Activated naive CD8-positive, alpha-beta T cell treated with anti-CD3 and anti-CD28 coated beads, Interleukin-2, amount 50 U/mL, for 24 hours (primary cell): Measurements from ENCODE around the gene TMEM52B.
A peak's percentile ranks its signal among the peaks of the same experiment; 100 is the strongest.

Source experiments
- ATAC-seq: fragments of 150-1000 bp; cut with Tn5 transposase; one replicate; pipeline ENCODE4 v1.10.0; 2021
- DNase-seq: peaks from one replicate; pipeline ENCODE4 v3.0.0; 2021
- H3K27ac Mint-ChIP-seq: one replicate; pipeline ENCODE4 v1.8.0; 2021; ENCODE audit warnings: mild to moderate bottlenecking, mixed read lengths
- H3K27me3 Mint-ChIP-seq: one replicate; pipeline ENCODE4 v1.8.0; 2021; ENCODE audit warnings: mixed read lengths
- H3K36me3 Mint-ChIP-seq: one replicate; pipeline ENCODE4 v1.8.0; 2021; ENCODE audit warnings: low read depth, mixed read lengths
- H3K4me1 Mint-ChIP-seq: one replicate; pipeline ENCODE4 v1.8.0; 2021; ENCODE audit warnings: mixed read lengths
- H3K4me3 Mint-ChIP-seq: one replicate; pipeline ENCODE4 v1.8.0; 2021; ENCODE audit warnings: mild to moderate bottlenecking, moderate library complexity, mixed read lengths
- H3K9me3 Mint-ChIP-seq: one replicate; pipeline ENCODE4 v1.8.0; 2021; ENCODE audit warnings: mixed read lengths

TMEM52B gene

GRCh38 chr12:10235761-10236631 is 57.2 kb downstream of the TMEM52B start:
- Mint-ChIP-seq H3K27me3 (no peaks in the 10 kb centered on the region), H3K9me3 (peaks cover 6% of the 10 kb centered on the region), H3K27ac (peak overlapping the region; percentile 46), H3K4me3 (no peak overlapping the region), H3K36me3 (peaks cover 17% of the 10 kb centered on the region), H3K4me1 (peaks cover 17% of the 10 kb centered on the region)
- peak; percentile 68 for ATAC-seq
- peak; percentile 54 for DNase-seq

GRCh38 chr12:10236720-10237119 is 57.9 kb downstream of the TMEM52B start:
- peaks cover 17% of the 10 kb centered on the region for H3K36me3 Mint-ChIP-seq
- peaks cover 20% of the 10 kb centered on the region for H3K4me1 Mint-ChIP-seq
- DNase-seq (no peak), ATAC-seq (no peak)
- peak overlapping the region; percentile 46 for H3K27ac Mint-ChIP-seq
- H3K9me3 Mint-ChIP-seq, result peaks cover 6% of the 10 kb centered on the region
- H3K27me3 Mint-ChIP-seq, result no peaks in the 10 kb centered on the region
- no peak overlapping the region for H3K4me3 Mint-ChIP-seq

- H3K4me1 Mint-ChIP-seq, result peaks cover 35% of the 10 kb centered on the region
- no peak overlapping the region for H3K4me3 Mint-ChIP-seq
- peaks cover 16% of the 10 kb centered on the region for H3K36me3 Mint-ChIP-seq
- no peak overlapping the region for H3K27ac Mint-ChIP-seq
- DNase-seq (no peak), ATAC-seq (no peak)
- peaks cover 6% of the 10 kb centered on the region for H3K9me3 Mint-ChIP-seq
- peaks cover 1% of the 10 kb centered on the region for H3K27me3 Mint-ChIP-seq
Observed at GRCh38 chr12:10238526-10238925, 59.7 kb downstream of the TMEM52B start.

GRCh38 chr12:10241290-10241689 is 62.5 kb downstream of the TMEM52B start:
- DNase-seq (no peak), ATAC-seq (no peak)
- Mint-ChIP-seq H3K36me3 (no peaks in the 10 kb centered on the region), H3K27me3 (peaks cover 1% of the 10 kb centered on the region), H3K9me3 (no peaks in the 10 kb centered on the region), H3K4me1 (peaks cover 38% of the 10 kb centered on the region), H3K4me3 (no peak overlapping the region), H3K27ac (no peak overlapping the region)
